Ishikawa (cell line): ENCODE data around the gene PSMG3.
A peak's percentile ranks its signal among the peaks of the same experiment; 100 is the strongest.

Experiments
- CEBPB ChIP-seq: IDR thresholded peaks from 2 replicates; pipeline ENCODE4 v1.6.1; 2012
- CREB1 ChIP-seq: IDR thresholded peaks from 2 replicates; pipeline ENCODE4 v1.6.1; 2012; ENCODE audit warnings: low read depth
- EGR1 ChIP-seq: IDR thresholded peaks from 2 replicates; pipeline ENCODE4 v1.6.1; 2012
- EP300 ChIP-seq: IDR thresholded peaks from 2 replicates; pipeline ENCODE4 v1.6.1; 2012; ENCODE audit warnings: borderline replicate concordance
- FOXM1 ChIP-seq: IDR thresholded peaks from 2 replicates; pipeline ENCODE4 v1.6.1; 2012; ENCODE audit warnings: low read depth, borderline replicate concordance
- NFIC ChIP-seq: IDR thresholded peaks from 2 replicates; pipeline ENCODE4 v1.6.1; 2012
- RAD21 ChIP-seq: IDR thresholded peaks from 2 replicates; pipeline ENCODE4 v1.6.1; 2012; ENCODE audit warnings: low read depth
- TAF1 ChIP-seq: IDR thresholded peaks from 2 replicates; pipeline ENCODE4 v1.6.1; 2012; ENCODE audit warnings: low read depth, mild to moderate bottlenecking
- TCF12 ChIP-seq: IDR thresholded peaks from 2 replicates; pipeline ENCODE4 v1.6.1; 2012; ENCODE audit warnings: low read depth
- TEAD4 ChIP-seq: IDR thresholded peaks from 2 replicates; pipeline ENCODE4 v1.6.1; 2012
- YY1 ChIP-seq: IDR thresholded peaks from 2 replicates; pipeline ENCODE4 v1.6.1; 2012; ENCODE audit warnings: low read depth
- ZBTB7A ChIP-seq: IDR thresholded peaks from 2 replicates; pipeline ENCODE4 v1.6.1; 2012; ENCODE audit warnings: low read depth
- TF ChIP-seq, protein P1 (sequence below): IDR thresholded peaks from 2 replicates; pipeline ENCODE4 v1.6.1; 2012; ENCODE audit warnings: low read depth, mild to moderate bottlenecking
- TF ChIP-seq, protein P2 (sequence below): IDR thresholded peaks from 2 replicates; pipeline ENCODE4 v1.6.1; 2012
- TF ChIP-seq, protein P3 (sequence below): IDR thresholded peaks from 2 replicates; pipeline ENCODE4 v1.6.1; 2012

Gene PSMG3

DNA sequence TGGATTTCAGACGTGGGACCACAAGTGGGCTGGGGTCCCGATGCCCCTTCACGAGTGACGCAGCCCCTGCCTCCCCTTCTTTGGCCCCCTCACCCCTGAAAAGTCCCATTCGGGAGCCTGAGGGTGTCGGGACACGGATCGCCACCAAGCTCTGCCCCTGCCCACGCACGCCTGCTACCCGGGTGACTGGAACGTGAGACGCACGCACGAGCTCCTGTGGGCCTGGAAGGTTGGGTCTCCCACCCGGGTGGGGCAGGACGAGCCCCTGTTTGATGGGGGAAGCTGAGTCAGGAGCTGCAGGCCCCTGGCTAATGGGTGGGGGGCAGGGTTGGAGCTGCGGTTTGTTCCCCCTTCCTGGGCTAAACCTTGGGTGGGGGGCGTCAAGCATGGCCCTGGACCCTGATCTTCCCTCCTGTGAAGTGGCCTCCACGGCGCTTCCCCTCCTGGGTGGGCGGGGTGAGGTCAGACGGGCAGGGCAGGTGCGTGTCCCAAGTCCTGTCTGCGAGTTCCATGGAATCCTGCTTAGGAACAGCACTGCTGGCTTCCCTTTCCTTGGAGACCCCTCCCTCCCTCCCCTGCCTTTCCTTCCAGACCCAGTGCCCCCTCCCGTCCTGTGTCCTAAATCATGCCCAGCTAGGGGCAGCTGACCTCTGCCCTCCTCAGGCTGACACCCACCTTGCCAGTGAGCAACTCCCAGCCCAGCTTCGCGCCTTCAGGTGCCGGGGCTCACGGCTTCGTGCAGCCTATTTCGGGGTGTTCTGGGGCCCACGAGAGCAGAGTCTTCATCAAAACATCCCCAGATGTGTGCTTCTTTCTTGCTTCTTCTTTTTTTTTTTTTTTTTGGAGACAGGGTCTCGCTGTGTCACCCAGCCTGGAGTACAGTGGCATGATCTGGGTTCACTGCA is 8.5 kb downstream of the PSMG3 start:
- no peak for TF ChIP-seq RAD21
- no peak for TF ChIP-seq CEBPB
- TF ChIP-seq CREB1, result no peak
- TF ChIP-seq, protein P1, sequence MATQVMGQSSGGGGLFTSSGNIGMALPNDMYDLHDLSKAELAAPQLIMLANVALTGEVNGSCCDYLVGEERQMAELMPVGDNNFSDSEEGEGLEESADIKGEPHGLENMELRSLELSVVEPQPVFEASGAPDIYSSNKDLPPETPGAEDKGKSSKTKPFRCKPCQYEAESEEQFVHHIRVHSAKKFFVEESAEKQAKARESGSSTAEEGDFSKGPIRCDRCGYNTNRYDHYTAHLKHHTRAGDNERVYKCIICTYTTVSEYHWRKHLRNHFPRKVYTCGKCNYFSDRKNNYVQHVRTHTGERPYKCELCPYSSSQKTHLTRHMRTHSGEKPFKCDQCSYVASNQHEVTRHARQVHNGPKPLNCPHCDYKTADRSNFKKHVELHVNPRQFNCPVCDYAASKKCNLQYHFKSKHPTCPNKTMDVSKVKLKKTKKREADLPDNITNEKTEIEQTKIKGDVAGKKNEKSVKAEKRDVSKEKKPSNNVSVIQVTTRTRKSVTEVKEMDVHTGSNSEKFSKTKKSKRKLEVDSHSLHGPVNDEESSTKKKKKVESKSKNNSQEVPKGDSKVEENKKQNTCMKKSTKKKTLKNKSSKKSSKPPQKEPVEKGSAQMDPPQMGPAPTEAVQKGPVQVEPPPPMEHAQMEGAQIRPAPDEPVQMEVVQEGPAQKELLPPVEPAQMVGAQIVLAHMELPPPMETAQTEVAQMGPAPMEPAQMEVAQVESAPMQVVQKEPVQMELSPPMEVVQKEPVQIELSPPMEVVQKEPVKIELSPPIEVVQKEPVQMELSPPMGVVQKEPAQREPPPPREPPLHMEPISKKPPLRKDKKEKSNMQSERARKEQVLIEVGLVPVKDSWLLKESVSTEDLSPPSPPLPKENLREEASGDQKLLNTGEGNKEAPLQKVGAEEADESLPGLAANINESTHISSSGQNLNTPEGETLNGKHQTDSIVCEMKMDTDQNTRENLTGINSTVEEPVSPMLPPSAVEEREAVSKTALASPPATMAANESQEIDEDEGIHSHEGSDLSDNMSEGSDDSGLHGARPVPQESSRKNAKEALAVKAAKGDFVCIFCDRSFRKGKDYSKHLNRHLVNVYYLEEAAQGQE, result no peak
- no peak for TF ChIP-seq ZBTB7A
- no peak for TF ChIP-seq EGR1
- TF ChIP-seq, protein P2, sequence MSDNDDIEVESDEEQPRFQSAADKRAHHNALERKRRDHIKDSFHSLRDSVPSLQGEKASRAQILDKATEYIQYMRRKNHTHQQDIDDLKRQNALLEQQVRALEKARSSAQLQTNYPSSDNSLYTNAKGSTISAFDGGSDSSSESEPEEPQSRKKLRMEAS, result no peak
- TF ChIP-seq, protein P3, sequence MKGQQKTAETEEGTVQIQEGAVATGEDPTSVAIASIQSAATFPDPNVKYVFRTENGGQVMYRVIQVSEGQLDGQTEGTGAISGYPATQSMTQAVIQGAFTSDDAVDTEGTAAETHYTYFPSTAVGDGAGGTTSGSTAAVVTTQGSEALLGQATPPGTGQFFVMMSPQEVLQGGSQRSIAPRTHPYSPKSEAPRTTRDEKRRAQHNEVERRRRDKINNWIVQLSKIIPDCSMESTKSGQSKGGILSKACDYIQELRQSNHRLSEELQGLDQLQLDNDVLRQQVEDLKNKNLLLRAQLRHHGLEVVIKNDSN, result no peak
- no peak for TF ChIP-seq TAF1

DNA sequence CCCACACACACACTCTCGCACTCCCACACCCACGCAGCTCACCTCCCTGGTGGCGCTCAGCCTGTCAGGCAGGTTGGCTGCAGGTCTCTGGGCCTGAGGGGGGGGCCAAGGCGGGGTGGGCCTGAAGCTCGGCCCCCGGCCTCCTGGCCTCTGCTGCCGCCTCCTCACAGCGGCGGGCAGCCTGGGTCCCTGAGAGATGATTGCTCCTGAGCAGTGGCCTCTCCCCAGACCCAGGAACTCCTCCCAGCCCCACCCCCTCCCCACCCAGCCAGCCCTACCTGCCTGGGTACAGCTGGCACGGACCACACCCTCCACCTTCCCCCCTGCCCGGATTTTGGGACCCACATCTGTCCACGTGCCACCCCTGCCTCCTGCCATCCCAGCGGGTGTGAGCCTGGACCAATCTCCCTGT is 9.2 kb downstream of the PSMG3 start:
- TF ChIP-seq, protein P3, result no peak
- peak; percentile 63; the same call in 1 of the 2 replicates for TF ChIP-seq EGR1

DNA sequence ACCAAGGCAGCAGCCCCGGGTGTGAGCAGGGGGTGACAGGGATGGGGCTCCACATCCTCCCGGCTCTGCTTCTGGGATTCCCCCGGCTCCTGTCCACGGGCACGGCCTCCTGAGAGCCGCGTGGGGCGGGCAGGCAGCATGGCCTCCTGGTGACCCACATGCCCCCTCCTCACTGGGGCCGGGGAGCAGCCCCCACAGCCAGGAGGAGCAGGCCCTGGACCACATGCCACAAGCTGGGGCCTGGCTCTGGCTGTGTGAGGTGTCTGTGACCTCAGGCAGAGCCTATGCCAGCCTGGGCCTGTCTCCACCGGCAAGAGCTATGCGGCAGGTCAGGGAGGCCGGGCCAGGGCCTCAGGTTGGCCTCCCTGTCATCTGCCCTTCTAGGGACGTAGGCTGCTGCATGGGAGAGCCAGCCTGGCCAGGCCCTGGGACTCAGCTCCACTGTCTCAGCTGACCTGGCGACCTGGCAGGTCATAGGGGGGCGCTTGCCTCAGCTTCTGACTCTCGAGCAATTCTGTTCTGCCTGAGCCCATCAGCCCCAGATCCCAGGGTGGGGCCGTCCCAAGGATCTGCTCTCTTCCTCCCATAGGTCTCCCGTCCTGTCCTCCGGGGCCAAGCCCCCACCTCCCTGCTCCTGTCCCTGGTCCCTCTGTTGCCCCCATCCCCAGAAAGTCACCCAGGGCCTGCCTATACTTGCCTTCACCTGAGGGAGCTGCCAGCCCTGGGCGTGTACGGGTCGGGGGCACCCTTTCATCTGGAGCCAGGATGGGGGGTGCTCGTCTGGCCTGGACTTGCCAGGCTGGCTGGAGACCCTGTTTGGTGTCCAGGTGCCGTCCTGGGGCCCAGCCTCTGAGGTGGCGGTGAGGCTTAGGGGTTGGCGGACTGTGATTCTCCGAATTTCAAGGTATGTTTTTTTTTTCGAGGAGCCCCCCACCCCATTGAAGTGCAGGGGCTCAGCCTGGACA is 9.9 kb downstream of the PSMG3 start:
- TF ChIP-seq, protein P3, result no peak
- TF ChIP-seq ZBTB7A, result 0 out of 2 replicates have a peak, but pooled peaks have one; percentile 1
- TF ChIP-seq TAF1, result no peak
- TF ChIP-seq CREB1, result no peak
- TF ChIP-seq NFIC, result no peak

DNA sequence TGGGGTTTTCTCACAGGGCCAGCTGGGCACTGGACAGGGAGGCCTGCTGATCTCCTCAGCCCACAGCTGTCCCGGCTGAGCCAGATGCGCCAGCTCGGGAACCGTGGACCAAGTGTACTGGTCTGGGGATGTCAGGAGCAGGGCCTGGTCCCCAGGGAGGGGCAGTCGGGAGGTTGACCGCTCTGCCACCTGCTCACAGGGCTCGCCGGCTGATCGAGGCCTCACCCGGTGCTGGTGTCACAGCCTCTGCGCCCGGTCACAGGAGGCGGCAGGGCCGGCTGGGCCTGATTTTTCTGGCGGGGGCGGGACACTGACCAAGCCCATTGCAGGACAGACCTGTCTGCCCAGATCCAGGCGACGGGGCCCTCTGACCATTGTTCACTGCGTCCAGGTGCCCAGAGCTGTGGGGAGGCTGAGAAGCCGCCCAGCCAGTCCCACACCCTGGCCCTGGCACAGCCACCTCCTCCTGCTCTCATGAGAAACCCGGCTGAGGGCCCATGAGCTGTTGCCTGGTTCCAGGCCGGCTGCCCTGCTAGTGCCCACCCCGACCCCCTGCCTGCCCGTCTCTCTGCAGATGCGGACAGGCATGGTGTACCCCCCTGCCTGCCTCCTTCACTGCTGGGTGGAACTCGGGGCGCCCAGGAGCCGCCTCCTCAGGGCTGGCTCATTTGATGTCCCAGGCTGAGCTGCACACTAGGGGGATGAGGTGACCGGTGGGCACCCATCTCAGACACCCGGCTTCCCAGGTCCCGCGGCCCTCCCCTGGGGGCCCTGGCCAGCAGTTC is 10.8 kb downstream of the PSMG3 start:
- TF ChIP-seq EP300 (peak; percentile 84), CEBPB (peak; percentile 55; the same call in 1 of the 2 replicates), TEAD4 (peak; percentile 73), NFIC (peak; percentile 86), RAD21 (peak; percentile 30; the same call in 1 of the 2 replicates), ZBTB7A (no peak), TCF12 (peak; percentile 97), TAF1 (no peak; the same call in 1 of the 2 replicates), FOXM1 (peak; percentile 59; the same call in 1 of the 2 replicates), EGR1 (peak; percentile 90), YY1 (peak; percentile 77)
- TF ChIP-seq, protein P3, result 0 out of 2 replicates have a peak, but pooled peaks have one; percentile 15
- TF ChIP-seq, protein P2, result peak; percentile 94
- TF ChIP-seq, protein P1, result no peak
